Smooth muscle cell (in vitro differentiated cells): Measurements from ENCODE around the gene TMEM14A. TPM values are rescaled to one million over a fixed set of nuclear protein-coding genes. Genes with fewer than 3 reads are reported as not detected.

ENCODE experiments used
- DNase-seq: peaks from one replicate; lab custom pipeline; 2025; ENCODE audit not compliant: unreplicated experiment; lab: John Stamatoyannopoulos, UW
- H2AFZ ChIP-seq: fragments of 200-600 bp; sonication (generic); 2 replicates; pipeline ENCODE4 v1.6.0; 2016; ENCODE audit warnings: antibody characterized with exemption, low read depth, mild to moderate bottlenecking
- H3F3A ChIP-seq: fragments of 200-600 bp; sonication (generic); 2 replicates; pipeline ENCODE4 v1.6.0; 2017; ENCODE audit warnings: antibody characterized with exemption, low read depth
- H3K27ac ChIP-seq: fragments of 200-600 bp; sonication (generic); 2 replicates; pipeline ENCODE4 v1.5.1; 2016; ENCODE audit warnings: low read depth, mild to moderate bottlenecking
- H3K27me3 ChIP-seq: fragments of 200-600 bp; sonication (generic); 2 replicates; pipeline ENCODE4 v1.6.1; 2016; ENCODE audit warnings: low read depth, mild to moderate bottlenecking
- H3K36me3 ChIP-seq: fragments of 200-600 bp; sonication (generic); 2 replicates; pipeline ENCODE4 v1.5.1; 2016; ENCODE audit warnings: low read depth
- H3K4me1 ChIP-seq: fragments of 200-600 bp; sonication (generic); 2 replicates; pipeline ENCODE4 v1.5.1; 2016; ENCODE audit warnings: low read depth
- H3K4me2 ChIP-seq: fragments of 200-600 bp; sonication (generic); 2 replicates; pipeline ENCODE4 v1.6.0; 2016; ENCODE audit warnings: mild to moderate bottlenecking
- H3K4me3 ChIP-seq: fragments of 200-600 bp; sonication (generic); 2 replicates; pipeline ENCODE4 v1.5.1; 2016; ENCODE audit warnings: mild to moderate bottlenecking
- H3K79me2 ChIP-seq: fragments of 200-600 bp; sonication (generic); 2 replicates; pipeline ENCODE4 v1.6.0; 2016; ENCODE audit warnings: low read depth, mild to moderate bottlenecking
- H3K9ac ChIP-seq: fragments of 200-600 bp; sonication (generic); 2 replicates; pipeline ENCODE4 v1.6.0; 2016; ENCODE audit warnings: low read depth
- H3K9me3 ChIP-seq: fragments of 200-600 bp; sonication (generic); replicated peaks from 2 replicates; pipeline ENCODE4 v1.5.1; 2016; ENCODE audit warnings: low read depth
- H4K20me1 ChIP-seq: fragments of 200-600 bp; sonication (generic); 2 replicates; pipeline ENCODE4 v1.6.0; 2016; ENCODE audit warnings: low read depth
- CTCF ChIP-seq: fragments of 200-600 bp; sonication (generic); IDR thresholded peaks from 2 replicates; pipeline ENCODE4 v1.5.1; 2017; ENCODE audit warnings: borderline replicate concordance, mild to moderate bottlenecking, antibody characterized with exemption; ENCODE audit not compliant: insufficient read depth, poor library complexity, severe bottlenecking
- WGBS: methylation state at CpG from one replicate; pipeline ENCODE4 v1.1.7; 2016; ENCODE audit warnings: low lambda C conversion rate; 5-methylcytosine and 5-hydroxymethylcytosine counted together
- polyA plus RNA-seq: library from polyadenylated mRNA; unstranded; fragments of >200 nt; fragmentation: Nextera tagmentation; extraction: Ambion mirVana; gene quantifications from 2 replicates; pipeline ENCODE4 v1.2.1, GENCODE V29; 2016
- total RNA-seq: library from RNA; depleted of rRNA; stranded (reverse); fragments of >200 nt; gene quantifications from 2 replicates; pipeline ENCODE4 v1.2.3, GENCODE V29; 2014

TMEM14A gene
- total and polyA plus RNA-seq, 2 experiments from 2014 or later = 68.7 to 77.7 TPM

- no peak overlapping the region for H3K4me3 ChIP-seq
- no peaks in the 10 kb centered on the region for H3K36me3 ChIP-seq
- no peak for DNase-seq
- no peaks in the 10 kb centered on the region for H3K79me2 ChIP-seq
- peaks cover 8% of the 10 kb centered on the region for H3F3A ChIP-seq
- peaks cover 23% of the 10 kb centered on the region for H3K4me1 ChIP-seq
- no peaks in the 10 kb centered on the region for H4K20me1 ChIP-seq
- WGBS = 95% methylated on average over 2 of the region's 2 CpGs
- H3K9ac ChIP-seq = no peak overlapping the region
- H3K27ac ChIP-seq = no peak overlapping the region
- H2AFZ ChIP-seq = no peak overlapping the region
- no peak for TF ChIP-seq CTCF
- no peaks in the 10 kb centered on the region for H3K27me3 ChIP-seq
- H3K4me2 ChIP-seq = no peak overlapping the region
- no peaks in the 10 kb centered on the region for H3K9me3 ChIP-seq
These were observed 31.4 kb upstream of the TMEM14A start for GRCh38 chr6:52639493-52639892.

DNA sequence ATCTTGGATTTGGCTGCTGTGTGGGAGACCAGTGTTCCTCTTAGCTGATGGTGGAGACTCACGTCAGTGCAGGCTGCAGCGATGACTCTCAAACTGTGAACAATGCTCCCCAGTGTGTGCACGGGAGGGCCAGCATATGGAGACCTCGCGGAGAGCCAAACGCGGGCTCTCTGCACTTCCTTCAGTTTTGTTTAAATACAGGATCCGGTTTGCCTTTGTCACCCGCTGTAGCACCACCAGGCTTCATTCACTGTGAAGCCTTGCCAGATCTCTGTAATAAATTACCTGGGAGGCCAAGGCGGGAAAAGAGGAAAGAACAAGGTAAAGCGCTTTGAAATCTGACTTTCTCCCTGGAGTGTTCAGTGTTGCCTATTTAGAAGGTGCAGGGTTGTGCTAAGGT is 30.7 kb upstream of the TMEM14A start:
- Histone ChIP-seq H3K36me3 (no peaks in the 10 kb centered on the region), H3K4me3 (no peak overlapping the region), H3K79me2 (no peaks in the 10 kb centered on the region), H3K9me3 (no peaks in the 10 kb centered on the region), H3K27ac (no peak overlapping the region), H3K27me3 (no peaks in the 10 kb centered on the region), H3F3A (peaks cover 5% of the 10 kb centered on the region), H4K20me1 (no peaks in the 10 kb centered on the region), H3K4me2 (no peak overlapping the region), H3K9ac (no peak overlapping the region), H2AFZ (no peak overlapping the region), H3K4me1 (peaks cover 20% of the 10 kb centered on the region)
- TF ChIP-seq CTCF = no peak
- 61% methylated on average over 11 of the region's 11 CpGs for WGBS
- no peak for DNase-seq

GRCh38 chr6:52640916-52641315 is 30.0 kb upstream of the TMEM14A start:
- Histone ChIP-seq H3K9ac (no peak overlapping the region), H3K79me2 (no peaks in the 10 kb centered on the region), H3K27me3 (no peaks in the 10 kb centered on the region), H2AFZ (no peak overlapping the region), H4K20me1 (no peaks in the 10 kb centered on the region), H3K27ac (no peak overlapping the region), H3F3A (peaks cover 4% of the 10 kb centered on the region), H3K4me2 (no peak overlapping the region), H3K4me3 (no peak overlapping the region), H3K4me1 (peaks cover 20% of the 10 kb centered on the region), H3K9me3 (no peaks in the 10 kb centered on the region), H3K36me3 (no peaks in the 10 kb centered on the region)
- no peak for TF ChIP-seq CTCF
- no peak for DNase-seq
- WGBS = 93% methylated on average over 5 of the region's 5 CpGs

DNA sequence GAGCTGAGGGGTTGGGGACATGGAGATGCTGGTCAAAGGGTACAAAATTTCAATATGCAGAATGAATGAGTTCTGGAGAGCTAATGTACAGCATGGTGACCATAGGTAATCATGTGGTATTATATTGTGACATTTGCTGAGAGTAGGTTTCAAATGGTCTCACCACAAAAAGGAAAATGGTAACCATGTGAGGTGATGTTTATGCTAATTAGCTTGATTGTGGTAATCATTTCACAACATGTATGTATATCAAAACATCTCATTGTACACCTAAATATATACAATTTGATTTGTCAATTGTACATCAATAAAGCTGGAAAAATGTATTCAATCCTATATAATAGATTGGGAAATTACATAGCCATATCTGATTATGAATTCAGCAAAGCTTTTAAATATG is 29.5 kb upstream of the TMEM14A start:
- Histone ChIP-seq H4K20me1 (no peaks in the 10 kb centered on the region), H3K79me2 (no peaks in the 10 kb centered on the region), H3K27me3 (no peaks in the 10 kb centered on the region), H2AFZ (no peak overlapping the region), H3F3A (peaks cover 4% of the 10 kb centered on the region), H3K4me3 (no peak overlapping the region), H3K4me1 (peaks cover 20% of the 10 kb centered on the region), H3K9me3 (no peaks in the 10 kb centered on the region), H3K27ac (no peak overlapping the region), H3K4me2 (peak overlapping the region; percentile 5), H3K36me3 (no peaks in the 10 kb centered on the region), H3K9ac (no peak overlapping the region)
- no peak for DNase-seq
- no peak for TF ChIP-seq CTCF
